Activated T-cell treated with anti-CD3 and anti-CD28 coated beads, Interleukin-2, amount 50 U/mL, for 4 hours (primary cell): ENCODE data around the gene ERBB4. TPM values are rescaled to one million over a fixed set of nuclear protein-coding genes. Genes with fewer than 3 reads are reported as not detected.
A peak's percentile ranks its signal among the peaks of the same experiment; 100 is the strongest.

Source experiments
- ATAC-seq, 2 donors: fragments of 200-7000 bp; cut with Tn5 transposase; one replicate each; pipeline ENCODE4 v1.10.0; 2021
- DNase-seq: peaks from one replicate; pipeline ENCODE4 v3.0.0-alpha.2; 2020
- H3K27me3 Mint-ChIP-seq: one replicate; pipeline ENCODE4 v1.8.0; 2021; ENCODE audit warnings: low read depth, mixed read lengths
- H3K36me3 Mint-ChIP-seq: one replicate; pipeline ENCODE4 v1.8.0; 2022; ENCODE audit warnings: mixed read lengths; ENCODE audit not compliant: insufficient read depth
- H3K4me1 Mint-ChIP-seq: one replicate; pipeline ENCODE4 v1.8.0; 2021; ENCODE audit warnings: low read depth, mixed read lengths
- H3K4me3 Mint-ChIP-seq: one replicate; pipeline ENCODE4 v1.8.0; 2021; ENCODE audit warnings: mild to moderate bottlenecking, moderate library complexity, mixed read lengths
- H3K9me3 Mint-ChIP-seq: one replicate; pipeline ENCODE4 v1.8.0; 2021; ENCODE audit warnings: mixed read lengths
- total RNA-seq, 3 donors: library from RNA; stranded (reverse); gene quantifications; one replicate each; pipeline ENCODE4 v1.2.1, GENCODE V29; 2021

The ERBB4 gene
- total RNA-seq, 3 donors from 2014 or later: not detected

DNA sequence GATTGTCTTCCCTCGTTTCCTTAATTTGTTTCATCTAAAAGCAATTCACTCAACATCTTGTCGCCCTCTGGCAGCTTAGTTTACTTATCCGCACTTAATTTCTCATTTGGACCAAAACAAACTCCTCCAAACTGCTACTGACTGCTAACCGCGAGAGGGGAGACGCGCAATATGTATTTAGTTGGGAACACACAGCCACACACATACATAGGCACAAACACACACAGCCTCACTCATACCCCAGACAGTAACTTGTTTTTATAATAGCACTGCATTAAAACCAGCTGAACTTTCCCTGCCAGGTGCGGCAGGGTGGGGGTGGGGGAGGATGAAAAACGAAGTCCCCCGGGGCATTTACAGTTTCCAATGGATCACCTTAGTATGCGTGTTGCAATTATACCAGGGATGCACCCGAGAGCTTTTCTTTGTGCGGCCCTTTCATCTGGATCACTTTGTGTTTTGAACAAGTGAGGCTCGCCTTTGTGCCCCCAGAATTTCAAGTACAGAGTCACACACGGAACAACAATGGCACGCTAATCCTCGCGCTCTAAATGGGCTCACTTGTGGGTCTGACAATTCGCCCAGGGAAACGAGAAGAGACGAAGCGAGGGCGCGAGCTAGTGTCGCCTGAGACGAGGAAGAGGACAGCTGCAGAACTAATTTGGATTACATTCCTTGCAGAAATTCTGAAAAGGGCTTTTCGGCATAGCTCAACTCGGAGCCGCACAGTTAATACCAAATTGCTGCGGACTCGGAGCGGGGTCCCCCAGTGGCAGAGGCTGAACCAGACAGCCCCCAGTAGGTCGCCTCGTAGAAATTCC, 2.4 kb downstream of the ERBB4 start:
- Mint-ChIP-seq H3K4me3 (no peak overlapping the region), H3K9me3 (no peaks in the 10 kb centered on the region), H3K4me1 (peaks cover 5% of the 10 kb centered on the region), H3K27me3 (peaks cover 47% of the 10 kb centered on the region), H3K36me3 (no peaks in the 10 kb centered on the region)
- DNase-seq: no peak
- no peak for ATAC-seq

DNA sequence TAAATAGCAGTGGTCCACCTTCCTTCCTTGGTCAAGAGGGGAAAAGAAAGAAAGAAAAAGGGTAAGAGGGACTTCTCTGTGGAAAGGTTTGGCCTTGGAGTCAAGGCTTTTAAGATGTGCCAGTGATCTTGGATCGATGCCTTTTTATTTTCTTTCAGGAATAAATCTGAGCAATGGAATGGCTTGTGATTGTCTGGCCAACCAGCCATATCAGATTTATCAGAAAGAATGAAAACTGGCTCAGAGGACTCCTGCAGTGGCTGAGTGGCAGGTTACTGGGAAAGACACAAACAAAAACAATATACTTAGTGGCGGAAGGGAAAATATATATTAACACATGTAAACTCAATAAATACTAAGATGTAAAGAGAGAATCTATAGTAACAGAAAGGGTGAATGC, 4.3 kb downstream of the ERBB4 start:
- DNase-seq: no peak
- ATAC-seq: no peak
- no peak overlapping the region for H3K4me3 Mint-ChIP-seq
- H3K36me3 Mint-ChIP-seq: no peaks in the 10 kb centered on the region
- H3K27me3 Mint-ChIP-seq: peaks cover 33% of the 10 kb centered on the region
- H3K4me1 Mint-ChIP-seq: peaks cover 5% of the 10 kb centered on the region
- no peaks in the 10 kb centered on the region for H3K9me3 Mint-ChIP-seq

DNA sequence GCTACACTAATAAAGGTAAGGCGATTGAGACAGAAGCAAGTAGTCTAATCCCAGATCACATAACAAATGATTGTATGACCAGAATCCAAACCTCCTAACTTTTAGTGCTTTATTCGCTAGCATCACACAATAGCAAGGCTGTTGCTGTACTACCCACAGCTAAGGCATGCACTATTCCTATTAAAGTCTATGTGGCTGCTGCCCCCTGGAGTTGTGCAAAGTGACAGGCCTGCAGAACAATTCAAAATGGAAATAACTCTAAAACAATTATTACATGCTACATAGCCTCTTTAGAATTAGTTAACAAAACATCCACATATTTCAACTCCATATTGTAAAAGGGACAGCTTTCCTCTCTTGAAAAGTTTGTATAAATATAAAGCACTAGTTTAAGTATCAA, 6.0 kb downstream of the ERBB4 start:
- peaks cover 26% of the 10 kb centered on the region for H3K27me3 Mint-ChIP-seq
- DNase-seq (no peak), ATAC-seq (no peak)
- H3K9me3 Mint-ChIP-seq: no peaks in the 10 kb centered on the region
- no peak overlapping the region for H3K4me3 Mint-ChIP-seq
- peaks cover 5% of the 10 kb centered on the region for H3K4me1 Mint-ChIP-seq
- no peaks in the 10 kb centered on the region for H3K36me3 Mint-ChIP-seq

DNA sequence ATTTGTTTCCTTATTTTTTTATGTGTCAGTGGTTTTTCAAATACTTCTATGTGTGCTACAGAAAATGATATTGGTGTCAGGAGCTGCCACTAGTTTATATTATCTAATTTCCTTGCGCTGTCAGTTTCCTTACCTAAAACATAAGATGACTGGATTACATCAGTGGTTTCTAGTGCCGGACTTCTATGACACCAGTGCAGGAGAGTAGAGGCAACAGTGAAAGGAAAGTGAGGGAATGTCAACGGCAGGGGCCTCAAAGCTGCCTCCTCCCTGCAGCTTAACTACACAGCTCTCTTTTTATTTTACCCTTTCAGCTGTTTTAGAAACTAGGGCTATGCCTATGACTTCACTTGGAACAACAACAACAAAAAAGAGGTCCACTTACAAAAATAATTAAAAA, 6.5 kb downstream of the ERBB4 start:
- Mint-ChIP-seq H3K27me3 (peaks cover 21% of the 10 kb centered on the region), H3K4me1 (peaks cover 2% of the 10 kb centered on the region), H3K4me3 (no peak overlapping the region), H3K9me3 (no peaks in the 10 kb centered on the region), H3K36me3 (no peaks in the 10 kb centered on the region)
- no peak for DNase-seq
- ATAC-seq: no peak

DNA sequence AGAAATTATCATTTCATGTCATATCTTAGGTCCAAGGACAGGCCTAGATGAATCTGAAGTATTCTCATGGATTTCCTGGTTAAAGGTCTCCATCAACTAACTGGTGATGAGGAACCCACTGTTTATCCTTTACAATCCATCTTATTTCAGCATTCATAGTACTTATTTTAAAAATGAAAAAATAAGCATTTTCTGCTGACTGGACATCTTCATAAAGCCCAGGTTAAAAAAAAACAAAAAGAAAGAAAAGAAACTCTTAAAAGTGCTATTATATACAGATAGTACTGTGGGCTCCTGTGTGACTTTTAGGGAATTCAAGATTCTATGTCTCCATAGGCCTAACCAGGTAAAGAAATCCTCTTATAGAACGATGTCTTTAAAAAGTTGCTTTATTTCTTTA, 7.1 kb downstream of the ERBB4 start:
- Mint-ChIP-seq H3K36me3 (no peaks in the 10 kb centered on the region), H3K4me3 (no peak overlapping the region), H3K27me3 (peaks cover 16% of the 10 kb centered on the region), H3K9me3 (no peaks in the 10 kb centered on the region), H3K4me1 (peaks cover 2% of the 10 kb centered on the region)
- ATAC-seq (no peak), DNase-seq (no peak)

DNA sequence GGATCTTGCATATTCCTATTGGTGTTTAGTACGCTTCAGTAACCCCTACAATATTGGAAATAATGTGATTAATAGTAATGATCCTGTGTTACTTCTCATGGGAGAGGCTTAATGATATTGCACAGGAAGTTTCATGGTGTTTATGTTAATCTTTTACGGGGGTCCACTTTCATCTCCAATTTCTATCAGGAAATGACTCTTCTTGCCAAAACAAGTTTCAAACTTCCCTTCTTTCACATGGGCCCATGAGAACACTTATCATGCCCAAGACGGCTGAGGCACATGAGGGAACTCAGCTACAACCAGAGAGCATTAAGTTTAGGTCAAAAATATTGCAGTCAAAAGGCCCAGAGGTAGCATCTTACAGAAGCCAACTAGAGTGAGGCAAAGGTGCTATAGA, 7.6 kb downstream of the ERBB4 start:
- Mint-ChIP-seq H3K36me3 (no peaks in the 10 kb centered on the region), H3K27me3 (peaks cover 10% of the 10 kb centered on the region), H3K4me1 (no peaks in the 10 kb centered on the region), H3K9me3 (no peaks in the 10 kb centered on the region), H3K4me3 (no peak overlapping the region)
- no peak for ATAC-seq
- no peak for DNase-seq

DNA sequence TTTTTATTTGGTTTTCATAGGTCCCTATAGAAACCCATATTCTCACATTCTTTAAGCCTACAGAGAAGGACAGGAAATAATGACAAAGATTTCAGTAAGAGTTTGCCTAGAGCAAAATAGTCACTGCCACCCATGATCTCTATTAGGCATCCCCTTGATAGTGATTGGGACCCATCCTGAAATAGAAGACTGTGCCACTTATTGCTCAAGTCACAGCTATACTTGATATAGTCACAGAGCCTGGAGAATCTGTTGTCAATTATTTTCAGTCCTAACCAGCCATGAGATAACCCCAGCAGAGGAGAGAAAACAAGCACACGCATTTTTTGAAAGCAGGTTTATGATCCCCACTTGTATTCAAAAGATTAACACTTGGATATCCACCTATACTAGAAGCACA, 8.2 kb downstream of the ERBB4 start:
- DNase-seq (no peak), ATAC-seq (no peak)
- no peaks in the 10 kb centered on the region for H3K9me3 Mint-ChIP-seq
- no peaks in the 10 kb centered on the region for H3K4me1 Mint-ChIP-seq
- peaks cover 9% of the 10 kb centered on the region for H3K27me3 Mint-ChIP-seq
- H3K36me3 Mint-ChIP-seq: no peaks in the 10 kb centered on the region
- no peak overlapping the region for H3K4me3 Mint-ChIP-seq

DNA sequence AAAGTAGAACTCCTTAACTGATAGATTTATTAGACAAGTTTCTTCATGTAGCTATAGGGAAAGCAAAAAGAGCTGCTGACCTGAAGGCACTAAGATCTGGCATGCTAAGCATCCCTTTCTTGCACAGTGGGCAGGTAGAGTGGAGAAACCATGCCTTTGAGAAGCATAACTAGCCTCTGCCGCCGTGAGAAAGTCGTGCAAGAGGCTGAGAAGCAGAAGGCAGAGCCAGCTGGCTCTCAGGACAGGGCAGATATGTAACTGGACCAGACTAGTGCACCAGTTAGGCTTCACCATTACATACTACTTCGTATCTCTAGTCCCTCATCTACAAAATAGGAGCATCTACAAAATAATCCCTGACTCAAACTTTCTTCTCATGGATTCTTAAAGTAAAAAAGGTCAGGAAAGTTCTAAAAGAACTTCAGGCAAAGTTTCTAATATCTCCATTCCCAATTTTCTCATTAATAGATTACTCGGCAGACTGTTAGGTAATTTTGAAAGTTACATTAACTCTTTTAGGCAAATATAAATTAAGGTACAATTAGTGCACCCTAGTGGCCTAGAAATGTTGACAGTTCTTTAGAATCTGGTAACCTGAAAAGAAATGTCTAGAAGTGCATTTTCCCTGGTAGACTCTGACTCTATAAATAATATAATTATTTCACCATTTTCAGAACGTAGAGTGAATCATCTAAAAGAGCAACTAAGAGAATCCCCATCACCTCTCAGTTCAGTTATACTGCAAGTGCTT, 10.3 kb downstream of the ERBB4 start:
- H3K4me1 Mint-ChIP-seq: no peaks in the 10 kb centered on the region
- DNase-seq (no peak), ATAC-seq (no peak)
- H3K27me3 Mint-ChIP-seq: peaks cover 3% of the 10 kb centered on the region
- no peak overlapping the region for H3K4me3 Mint-ChIP-seq
- no peaks in the 10 kb centered on the region for H3K9me3 Mint-ChIP-seq
- no peaks in the 10 kb centered on the region for H3K36me3 Mint-ChIP-seq

DNA sequence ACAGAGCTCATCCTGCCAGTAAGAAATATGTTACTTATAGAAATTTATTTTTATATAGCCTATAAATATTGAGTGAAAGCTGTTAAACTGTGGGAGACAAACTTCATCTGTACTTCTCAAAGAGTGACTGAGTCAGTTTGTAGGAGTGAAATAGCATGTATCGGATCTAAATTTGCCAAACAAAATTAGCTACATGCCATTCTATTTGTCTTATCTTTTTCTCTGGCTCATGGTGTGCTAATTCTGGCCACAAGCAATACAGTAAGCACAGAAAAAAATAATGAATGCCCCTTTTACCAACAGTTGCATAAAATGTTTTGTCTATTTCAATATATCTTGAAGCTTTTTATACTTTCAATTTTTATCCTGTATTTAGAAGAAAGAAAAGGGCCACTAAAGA, 12.5 kb downstream of the ERBB4 start:
- H3K36me3 Mint-ChIP-seq: no peaks in the 10 kb centered on the region
- no peaks in the 10 kb centered on the region for H3K27me3 Mint-ChIP-seq
- H3K9me3 Mint-ChIP-seq: no peaks in the 10 kb centered on the region
- no peak for ATAC-seq
- no peaks in the 10 kb centered on the region for H3K4me1 Mint-ChIP-seq
- H3K4me3 Mint-ChIP-seq: no peak overlapping the region
- no peak for DNase-seq

DNA sequence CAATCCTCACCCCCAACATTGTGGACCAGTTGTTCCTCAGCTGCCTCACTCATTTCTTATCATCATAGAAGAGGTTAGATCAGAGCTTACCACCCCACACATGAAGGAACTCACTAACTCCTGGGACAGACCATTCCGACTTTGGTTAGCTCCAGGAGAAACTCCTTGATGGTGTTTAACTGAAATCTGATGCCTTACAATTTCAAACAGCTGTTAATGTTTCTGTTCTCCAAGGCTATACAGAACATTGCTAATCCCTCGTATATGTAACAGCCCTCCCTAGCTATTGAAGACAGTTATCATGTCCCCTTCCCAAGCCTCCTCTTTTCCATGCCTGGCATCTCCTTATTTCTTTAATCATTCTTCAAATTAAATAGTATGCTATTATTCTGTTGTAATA, 14.8 kb downstream of the ERBB4 start:
- no peaks in the 10 kb centered on the region for H3K4me1 Mint-ChIP-seq
- H3K4me3 Mint-ChIP-seq: no peak overlapping the region
- H3K36me3 Mint-ChIP-seq: no peaks in the 10 kb centered on the region
- no peaks in the 10 kb centered on the region for H3K9me3 Mint-ChIP-seq
- DNase-seq (no peak), ATAC-seq (no peak)
- no peaks in the 10 kb centered on the region for H3K27me3 Mint-ChIP-seq

DNA sequence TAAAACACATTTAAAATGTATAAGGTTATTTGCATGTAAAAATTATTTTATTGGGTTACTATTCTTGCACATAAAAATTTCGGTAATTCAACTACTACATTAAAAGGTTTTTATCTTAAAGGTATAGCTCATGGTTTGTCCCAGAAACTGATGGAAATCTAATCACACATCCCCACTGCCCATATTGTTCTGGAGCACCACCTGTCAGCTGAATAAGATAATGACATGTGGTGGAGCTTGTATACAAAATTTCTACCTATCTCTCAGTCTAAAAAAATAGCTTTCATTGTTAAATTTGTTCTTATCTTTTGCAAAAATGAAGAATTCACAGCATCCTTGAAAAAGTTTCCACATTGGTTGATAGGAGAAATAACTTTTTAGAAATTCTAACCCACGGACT, 18.3 kb downstream of the ERBB4 start:
- no peaks in the 10 kb centered on the region for H3K27me3 Mint-ChIP-seq
- ATAC-seq (no peak), DNase-seq (no peak)
- H3K9me3 Mint-ChIP-seq: no peaks in the 10 kb centered on the region
- H3K36me3 Mint-ChIP-seq: no peaks in the 10 kb centered on the region
- no peak overlapping the region for H3K4me3 Mint-ChIP-seq
- no peaks in the 10 kb centered on the region for H3K4me1 Mint-ChIP-seq

DNA sequence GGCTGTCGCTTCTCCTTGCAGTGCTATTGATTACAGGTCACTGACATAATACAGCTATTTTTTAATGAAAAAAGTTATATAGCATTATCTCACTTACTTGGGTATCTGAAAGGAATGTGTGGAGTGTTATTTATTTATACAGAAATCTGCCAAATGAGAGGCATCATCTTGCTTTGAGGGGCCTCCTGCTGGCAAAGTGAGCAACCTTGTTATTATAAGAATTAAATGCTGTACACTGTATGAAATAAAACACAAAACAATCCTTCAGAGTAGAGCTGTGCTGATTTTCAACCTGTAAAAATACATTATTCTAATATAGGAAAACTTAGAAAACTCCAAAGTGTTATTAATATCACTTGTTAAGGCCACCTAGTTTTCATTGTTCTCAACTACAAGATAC, 20.9 kb downstream of the ERBB4 start:
- no peaks in the 10 kb centered on the region for H3K9me3 Mint-ChIP-seq
- no peaks in the 10 kb centered on the region for H3K27me3 Mint-ChIP-seq
- no peak overlapping the region for H3K4me3 Mint-ChIP-seq
- H3K4me1 Mint-ChIP-seq: no peaks in the 10 kb centered on the region
- H3K36me3 Mint-ChIP-seq: no peaks in the 10 kb centered on the region
- DNase-seq: no peak
- no peak for ATAC-seq

DNA sequence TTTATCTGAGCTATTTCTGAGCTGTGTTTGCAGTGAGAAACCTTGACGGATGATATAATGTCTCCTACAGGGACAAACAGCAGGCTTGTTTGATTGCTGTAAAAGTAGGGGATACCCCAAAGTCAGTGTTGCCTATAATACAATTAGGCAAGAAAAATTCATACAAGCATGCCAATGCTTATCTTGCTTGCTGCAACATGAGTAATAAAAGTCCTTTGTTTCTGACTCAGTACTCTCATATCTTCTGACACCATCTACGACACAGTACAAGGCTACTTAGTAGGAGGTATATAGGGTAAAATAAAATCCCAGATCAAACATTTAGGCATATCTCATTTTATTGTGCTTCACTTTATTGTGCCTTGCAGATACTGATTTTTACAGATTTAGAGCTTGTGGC, 33.0 kb downstream of the ERBB4 start:
- DNase-seq (no peak), ATAC-seq (peak; percentile 14)
- Mint-ChIP-seq H3K4me3 (no peak overlapping the region), H3K36me3 (no peaks in the 10 kb centered on the region), H3K4me1 (no peaks in the 10 kb centered on the region), H3K9me3 (no peaks in the 10 kb centered on the region), H3K27me3 (no peaks in the 10 kb centered on the region)

DNA sequence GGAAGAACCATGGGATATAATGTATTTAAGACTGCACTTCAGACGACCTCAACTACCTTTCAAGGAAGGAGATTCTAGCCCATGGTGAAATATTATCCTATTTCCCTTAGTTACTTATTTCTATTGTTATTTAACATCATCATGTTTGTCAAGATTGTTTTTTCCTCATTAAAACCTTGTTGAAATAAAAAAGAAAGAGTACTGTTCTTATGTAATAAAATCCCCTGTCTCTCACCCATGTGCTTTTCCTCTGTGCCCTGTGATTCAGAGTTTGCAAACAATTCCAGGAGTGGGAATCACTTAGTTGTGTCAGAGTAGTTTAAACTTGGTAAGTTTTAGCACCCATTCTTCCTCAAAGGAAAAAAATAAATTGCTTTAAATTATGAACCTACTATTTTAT, 43.6 kb downstream of the ERBB4 start:
- Mint-ChIP-seq H3K4me1 (no peaks in the 10 kb centered on the region), H3K4me3 (no peak overlapping the region), H3K9me3 (no peaks in the 10 kb centered on the region), H3K27me3 (no peaks in the 10 kb centered on the region), H3K36me3 (no peaks in the 10 kb centered on the region)
- ATAC-seq (no peak), DNase-seq (no peak)

DNA sequence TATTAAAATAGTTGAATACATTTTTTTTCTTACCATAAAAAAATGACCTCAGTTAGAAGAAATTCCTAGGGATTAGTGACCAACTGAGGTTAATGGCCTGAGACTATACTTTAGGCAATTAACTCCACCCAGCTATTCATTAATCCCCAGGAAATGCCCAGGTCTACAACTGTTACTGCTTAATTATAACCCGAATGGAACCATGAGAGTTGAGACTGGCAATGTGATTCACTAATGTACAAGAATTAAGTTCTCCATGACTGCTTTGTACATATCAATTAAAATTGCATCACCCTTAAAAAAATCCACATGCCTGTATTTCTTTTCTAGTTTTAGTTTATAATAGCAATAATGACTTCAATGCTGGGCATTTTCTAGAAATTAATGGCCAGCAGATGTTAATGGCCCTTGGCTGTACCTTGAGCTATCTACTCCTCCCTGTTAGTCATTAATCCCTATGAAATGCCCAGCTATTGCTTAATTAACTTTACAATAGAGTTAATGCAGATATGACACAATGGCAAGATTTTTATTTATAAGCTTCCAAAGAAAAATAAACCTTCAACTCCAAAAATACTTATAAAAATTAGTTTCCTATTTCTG, 44.1 kb downstream of the ERBB4 start:
- Mint-ChIP-seq H3K4me1 (no peaks in the 10 kb centered on the region), H3K4me3 (no peak overlapping the region)

More for the DNA sequence above, 44.1 kb downstream of the ERBB4 start:
- DNase-seq (no peak), ATAC-seq (no peak)
- H3K36me3 Mint-ChIP-seq: no peaks in the 10 kb centered on the region
- no peaks in the 10 kb centered on the region for H3K27me3 Mint-ChIP-seq
- no peaks in the 10 kb centered on the region for H3K9me3 Mint-ChIP-seq
